Activated CD8-positive, alpha-beta memory T cell treated with anti-CD3 and anti-CD28 coated beads, Interleukin-2, amount 50 U/mL, for 48 hours (primary cell): ENCODE measurements around the gene PAPPA2.
"Not testable (repeated sequence)": the region's sequence is repeated elsewhere in the genome, so short reads cannot be mapped to it uniquely, and the experiment has no call there.

ENCODE experiments used
- DNase-seq: peaks from one replicate; pipeline ENCODE4 v3.0.0-alpha.2; 2020

The PAPPA2 gene

DNA sequence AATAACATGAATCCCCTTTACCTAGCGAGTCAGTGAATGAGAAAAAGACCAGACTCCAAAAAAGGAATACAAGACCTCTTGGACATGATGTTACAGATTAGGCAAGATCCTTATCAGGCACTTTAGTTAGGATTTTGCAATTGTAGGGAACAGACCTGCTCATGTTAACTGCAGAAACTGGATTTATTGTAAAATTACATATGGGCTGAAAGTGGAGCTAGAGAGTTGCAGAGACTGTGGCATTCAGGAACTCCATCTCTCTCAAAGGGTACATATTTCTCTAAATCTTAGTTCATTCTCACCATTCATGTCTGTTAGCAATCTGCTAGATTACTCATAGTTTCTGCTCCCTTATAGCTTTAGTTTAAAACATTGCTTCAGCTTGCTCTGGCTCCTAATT, 142.2 kb downstream of the PAPPA2 start:
- no peak for DNase-seq

- no peak for DNase-seq
These were observed 146.8 kb downstream of the PAPPA2 start for GRCh38 chr1:176609556-176610408.

DNA sequence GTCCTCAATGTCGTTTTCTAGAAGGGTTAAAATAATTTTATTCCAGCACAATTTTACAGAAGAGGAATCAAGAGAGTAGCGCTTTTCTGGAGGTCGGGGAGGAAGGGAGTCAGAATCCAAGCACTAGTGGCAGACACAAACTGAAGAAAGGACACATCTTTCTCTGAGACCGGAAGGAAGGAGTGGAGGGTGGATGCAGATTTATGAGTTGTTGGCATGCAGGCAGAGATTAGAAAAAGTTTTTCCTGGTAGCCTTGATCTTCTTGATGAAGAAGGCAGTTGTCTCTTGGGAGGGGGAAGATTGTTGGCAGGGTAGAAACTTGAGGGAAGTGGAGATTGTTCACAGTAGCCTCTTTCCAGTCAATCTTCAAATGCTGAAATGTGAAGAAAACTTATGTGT, 149.8 kb downstream of the PAPPA2 start:
- DNase-seq = no peak

DNA sequence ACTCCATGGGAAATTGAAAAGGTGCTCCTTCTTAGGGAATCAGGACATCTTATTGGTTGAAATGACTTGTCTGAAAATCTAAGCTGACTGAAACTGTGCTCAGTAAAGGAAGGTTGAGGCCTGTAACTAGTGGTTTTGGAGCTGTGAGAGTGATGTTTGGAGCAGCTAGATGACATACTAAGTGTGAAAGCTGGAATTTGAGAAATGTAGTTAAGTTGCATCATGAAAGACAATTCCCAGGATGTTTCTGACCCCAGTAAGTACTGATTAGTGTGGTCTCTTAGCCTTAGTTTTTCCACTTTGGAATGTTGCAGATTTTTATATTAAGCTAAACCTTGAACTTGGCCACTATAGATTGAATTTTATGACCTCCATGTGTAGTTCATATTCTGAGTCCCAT, 154.9 kb downstream of the PAPPA2 start:
- DNase-seq = no peak

GRCh38 chr1:176619261-176619660, 156.3 kb downstream of the PAPPA2 start:
- no peak for DNase-seq

DNA sequence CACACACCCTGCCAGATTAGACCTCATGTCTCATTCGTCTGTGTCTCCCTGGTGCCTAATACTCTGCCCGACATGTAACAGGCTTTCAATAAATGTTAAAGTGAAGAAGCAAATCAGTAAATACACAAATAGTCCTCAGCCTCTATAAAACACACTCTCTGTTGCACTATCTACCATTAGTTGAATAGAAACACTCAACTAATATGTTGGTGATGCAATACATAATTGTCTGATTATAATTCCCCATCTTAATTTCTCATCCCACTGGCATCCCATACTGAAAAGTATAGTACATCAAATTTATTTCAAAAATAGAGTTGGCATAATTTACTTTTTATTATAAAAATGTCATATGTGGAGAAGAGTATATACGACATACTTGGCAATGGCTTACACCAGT, 162.4 kb downstream of the PAPPA2 start:
- no peak for DNase-seq

- no peak for DNase-seq
These were observed 163.6 kb downstream of the PAPPA2 start for GRCh38 chr1:176626572-176627061.

- DNase-seq = no peak
These were observed 165.8 kb downstream of the PAPPA2 start for GRCh38 chr1:176628775-176629174.

DNA sequence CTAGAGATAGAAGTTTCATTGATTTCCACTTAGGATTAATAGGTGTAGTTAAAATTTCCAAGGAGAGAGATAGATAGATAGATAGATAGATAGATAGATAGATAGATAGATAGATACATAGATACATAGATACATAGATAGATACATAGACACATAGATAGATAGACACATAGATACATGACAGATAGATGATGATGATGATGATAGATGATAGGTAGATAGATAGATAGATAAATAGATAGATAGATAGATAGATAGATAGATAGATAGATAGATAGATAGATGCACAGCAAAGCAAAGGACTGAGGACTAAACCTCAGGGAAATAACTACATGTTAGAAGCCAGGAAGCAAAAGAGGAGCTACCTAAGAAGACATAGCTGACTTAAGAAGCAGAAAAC, 171.8 kb downstream of the PAPPA2 start:
- DNase-seq = not testable (repeated sequence)

- DNase-seq = no peak
These were observed 175.9 kb downstream of the PAPPA2 start for GRCh38 chr1:176638713-176639526.

- no peak for DNase-seq
These were observed 180.6 kb downstream of the PAPPA2 start for GRCh38 chr1:176643536-176643935.

DNA sequence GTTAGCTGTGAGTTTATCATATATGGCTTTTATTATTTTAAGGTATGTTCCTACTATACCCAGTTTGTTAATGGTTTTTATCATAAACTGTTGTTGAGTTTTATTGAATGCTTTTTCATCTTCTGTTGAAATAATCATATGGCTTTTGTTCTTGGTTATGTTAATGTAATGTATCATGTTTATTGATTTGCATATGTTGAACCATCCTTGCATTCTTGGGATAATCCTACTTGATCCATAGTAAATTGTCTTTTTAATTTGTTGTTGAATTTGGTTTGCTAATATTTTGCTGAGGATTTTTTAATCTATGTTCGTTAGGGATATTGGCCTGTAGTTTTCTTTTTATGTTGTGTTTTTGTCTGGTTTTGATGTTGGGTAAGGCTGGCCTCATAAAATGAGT, 185.6 kb downstream of the PAPPA2 start:
- DNase-seq = no peak

- DNase-seq = no peak
These were observed 193.5 kb downstream of the PAPPA2 start for GRCh38 chr1:176656257-176656995.

DNA sequence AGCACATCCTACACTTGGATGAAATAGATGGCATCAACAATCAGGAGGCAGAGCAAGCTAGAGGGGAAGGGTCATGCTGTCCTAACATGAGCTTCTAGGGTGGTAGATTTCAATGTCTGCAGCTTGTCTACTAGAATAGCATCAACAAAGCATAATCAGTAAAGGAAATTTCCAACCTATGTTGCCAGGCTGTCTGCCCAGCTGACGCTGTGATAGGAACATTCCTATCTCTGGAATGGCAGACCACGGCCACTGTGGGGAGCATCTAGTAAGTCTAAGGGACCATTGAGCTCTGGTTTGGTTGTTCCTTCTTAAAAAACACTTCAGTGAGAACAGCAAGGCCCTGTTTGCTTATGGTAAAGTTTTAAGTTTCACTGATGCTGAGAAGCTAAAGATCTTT, 206.8 kb downstream of the PAPPA2 start:
- DNase-seq = no peak

- DNase-seq = no peak
These were observed 207.9 kb downstream of the PAPPA2 start for GRCh38 chr1:176670853-176671252.

GRCh38 chr1:176682830-176683535, 220.0 kb downstream of the PAPPA2 start:
- no peak for DNase-seq

GRCh38 chr1:176691251-176692228, 228.6 kb downstream of the PAPPA2 start:
- DNase-seq = no peak

- no peak for DNase-seq
These were observed 229.5 kb downstream of the PAPPA2 start for GRCh38 chr1:176692431-176692830.

GRCh38 chr1:176692988-176693696, 230.2 kb downstream of the PAPPA2 start:
- no peak for DNase-seq

GRCh38 chr1:176693697-176694329, 230.8 kb downstream of the PAPPA2 start:
- no peak for DNase-seq
